Stimulated activated memory B cell treated with anti-CD40 and anti-IgM and Interleukin-4, amounts not matched to agents 10 μg/mL and 1 μg/mL and 100 μg/mL, for 72 hours (primary cell): ENCODE measurements around the gene ASCC3.
A peak's percentile ranks its signal among the peaks of the same experiment; 100 is the strongest.

ENCODE experiments used
- ATAC-seq: fragments of 150-1000 bp; cut with Tn5 transposase; 2 replicates; pipeline ENCODE4 v1.10.0; 2021
- H3K27ac Mint-ChIP-seq: one replicate; pipeline ENCODE4 v1.8.0; 2022; ENCODE audit warnings: mild to moderate bottlenecking, mixed read lengths
- H3K27me3 Mint-ChIP-seq: one replicate; pipeline ENCODE4 v1.8.0; 2022; ENCODE audit warnings: mixed read lengths
- H3K36me3 Mint-ChIP-seq: one replicate; pipeline ENCODE4 v1.8.0; 2022; ENCODE audit warnings: mixed read lengths
- H3K4me1 Mint-ChIP-seq: one replicate; pipeline ENCODE4 v1.8.0; 2022; ENCODE audit warnings: mixed read lengths
- H3K4me3 Mint-ChIP-seq: one replicate; pipeline ENCODE4 v1.8.0; 2022; ENCODE audit warnings: mild to moderate bottlenecking, moderate library complexity, mixed read lengths
- H3K9me3 Mint-ChIP-seq: one replicate; pipeline ENCODE4 v1.8.0; 2022; ENCODE audit warnings: mixed read lengths

Gene ASCC3

GRCh38 chr6:100479179-100480035 lies 401.7 kb downstream of the ASCC3 start:
- Mint-ChIP-seq H3K4me3 (no peak overlapping the region), H3K27ac (no peak overlapping the region), H3K4me1 (peaks cover 9% of the 10 kb centered on the region), H3K27me3 (peaks cover 38% of the 10 kb centered on the region), H3K9me3 (no peaks in the 10 kb centered on the region), H3K36me3 (no peaks in the 10 kb centered on the region)
- ATAC-seq: no peak

- H3K9me3 Mint-ChIP-seq: no peaks in the 10 kb centered on the region
- H3K4me3 Mint-ChIP-seq: no peak overlapping the region
- H3K27me3 Mint-ChIP-seq: peaks cover 51% of the 10 kb centered on the region
- peaks cover 9% of the 10 kb centered on the region for H3K4me1 Mint-ChIP-seq
- H3K27ac Mint-ChIP-seq: no peak overlapping the region
- no peaks in the 10 kb centered on the region for H3K36me3 Mint-ChIP-seq
- ATAC-seq: no peak
Observed at GRCh38 chr6:100475554-100476320, 405.4 kb downstream of the ASCC3 start.

DNA sequence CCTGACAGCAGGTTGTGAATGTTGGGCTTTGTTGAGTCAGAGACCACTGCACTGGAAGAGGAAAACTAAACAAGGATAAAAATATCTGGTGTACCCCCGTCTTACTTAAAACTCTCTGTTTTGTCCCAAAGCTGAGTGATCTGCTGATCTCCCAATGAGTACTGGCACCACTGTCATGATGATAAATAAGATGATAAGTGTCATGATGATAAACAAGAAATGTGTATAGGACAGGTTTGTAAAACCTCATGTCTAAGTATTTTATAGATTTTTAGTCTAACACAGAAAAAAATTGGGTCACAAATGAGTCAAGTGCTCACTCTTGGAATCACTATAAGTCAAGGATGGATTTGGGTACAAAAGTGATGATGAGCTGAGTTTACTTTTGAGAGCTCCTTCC lies 407.9 kb downstream of the ASCC3 start:
- H3K27me3 Mint-ChIP-seq: peaks cover 72% of the 10 kb centered on the region
- no peak for ATAC-seq

DNA sequence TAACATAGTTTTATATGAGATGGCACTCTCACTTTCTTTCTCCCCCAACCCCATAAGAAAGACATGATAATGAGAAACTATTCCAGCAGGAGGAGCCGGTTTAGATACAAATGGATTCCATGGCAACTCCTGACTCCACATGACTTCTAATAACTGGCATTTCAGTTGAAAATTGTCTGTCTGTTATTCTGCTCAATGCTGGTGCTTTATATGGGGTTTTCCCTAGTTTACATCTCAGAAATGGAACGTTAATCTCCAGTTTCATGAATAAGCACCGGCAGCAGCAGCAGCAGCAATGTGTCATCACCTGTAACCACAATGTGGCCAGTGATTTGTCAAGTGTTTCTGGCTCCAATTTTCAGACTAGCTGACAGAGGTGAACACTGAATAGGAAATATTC lies 408.5 kb downstream of the ASCC3 start:
- Mint-ChIP-seq H3K9me3 (no peaks in the 10 kb centered on the region), H3K27ac (no peak overlapping the region), H3K36me3 (no peaks in the 10 kb centered on the region), H3K4me3 (no peak overlapping the region), H3K27me3 (peaks cover 70% of the 10 kb centered on the region), H3K4me1 (peaks cover 9% of the 10 kb centered on the region)
- ATAC-seq: no peak

More for the DNA sequence above, 407.9 kb downstream of the ASCC3 start:
- Mint-ChIP-seq H3K9me3 (no peaks in the 10 kb centered on the region), H3K27ac (no peak overlapping the region), H3K36me3 (no peaks in the 10 kb centered on the region), H3K4me3 (no peak overlapping the region), H3K4me1 (peaks cover 9% of the 10 kb centered on the region)

DNA sequence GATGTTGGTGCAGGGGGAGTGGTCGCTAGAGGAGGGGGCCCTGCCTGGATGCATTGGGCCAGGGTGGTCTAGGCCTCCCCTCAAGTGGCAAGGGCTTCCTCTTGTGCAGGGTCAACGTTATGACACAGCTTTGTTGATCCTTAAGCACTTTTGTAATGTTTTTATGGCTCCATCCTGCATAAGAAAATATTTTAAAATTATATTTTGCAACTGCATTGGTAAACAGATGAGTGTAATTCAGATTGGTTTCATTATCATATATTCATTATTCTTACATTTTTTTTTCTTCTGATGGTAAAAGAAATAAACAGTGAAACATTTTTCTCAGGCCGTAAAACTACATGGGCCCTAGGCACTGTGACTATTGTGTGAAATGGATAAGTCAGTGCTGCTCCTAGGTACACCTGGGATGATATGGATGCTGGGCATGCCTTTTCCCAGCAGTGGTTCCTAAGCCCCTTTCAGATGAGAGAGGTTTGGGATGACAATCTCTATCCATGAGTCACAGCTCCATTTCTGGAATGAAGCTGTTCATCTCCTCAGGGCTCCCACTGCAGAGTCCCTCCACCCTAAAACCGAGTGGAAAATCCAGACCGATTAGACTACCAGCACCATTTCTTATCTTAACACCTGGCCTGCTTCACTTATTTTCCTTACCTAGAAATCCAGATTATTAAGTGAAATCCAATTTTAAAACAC lies 410.6 kb downstream of the ASCC3 start:
- peaks cover 18% of the 10 kb centered on the region for H3K4me1 Mint-ChIP-seq
- no peaks in the 10 kb centered on the region for H3K36me3 Mint-ChIP-seq
- no peak overlapping the region for H3K4me3 Mint-ChIP-seq
- H3K27ac Mint-ChIP-seq: no peak overlapping the region
- peaks cover 49% of the 10 kb centered on the region for H3K27me3 Mint-ChIP-seq
- peaks cover 2% of the 10 kb centered on the region for H3K9me3 Mint-ChIP-seq
- no peak for ATAC-seq

- Mint-ChIP-seq H3K4me1 (peaks cover 20% of the 10 kb centered on the region), H3K4me3 (no peak overlapping the region), H3K27ac (no peak overlapping the region), H3K27me3 (peaks cover 41% of the 10 kb centered on the region), H3K36me3 (no peaks in the 10 kb centered on the region), H3K9me3 (peaks cover 2% of the 10 kb centered on the region)
- ATAC-seq: no peak
Observed at GRCh38 chr6:100469101-100469859, 411.8 kb downstream of the ASCC3 start.

GRCh38 chr6:100468016-100468622 lies 413.0 kb downstream of the ASCC3 start:
- no peak for ATAC-seq
- Mint-ChIP-seq H3K4me3 (no peak overlapping the region), H3K4me1 (peaks cover 20% of the 10 kb centered on the region), H3K27ac (no peak overlapping the region), H3K9me3 (peaks cover 2% of the 10 kb centered on the region), H3K36me3 (no peaks in the 10 kb centered on the region), H3K27me3 (peaks cover 32% of the 10 kb centered on the region)

DNA sequence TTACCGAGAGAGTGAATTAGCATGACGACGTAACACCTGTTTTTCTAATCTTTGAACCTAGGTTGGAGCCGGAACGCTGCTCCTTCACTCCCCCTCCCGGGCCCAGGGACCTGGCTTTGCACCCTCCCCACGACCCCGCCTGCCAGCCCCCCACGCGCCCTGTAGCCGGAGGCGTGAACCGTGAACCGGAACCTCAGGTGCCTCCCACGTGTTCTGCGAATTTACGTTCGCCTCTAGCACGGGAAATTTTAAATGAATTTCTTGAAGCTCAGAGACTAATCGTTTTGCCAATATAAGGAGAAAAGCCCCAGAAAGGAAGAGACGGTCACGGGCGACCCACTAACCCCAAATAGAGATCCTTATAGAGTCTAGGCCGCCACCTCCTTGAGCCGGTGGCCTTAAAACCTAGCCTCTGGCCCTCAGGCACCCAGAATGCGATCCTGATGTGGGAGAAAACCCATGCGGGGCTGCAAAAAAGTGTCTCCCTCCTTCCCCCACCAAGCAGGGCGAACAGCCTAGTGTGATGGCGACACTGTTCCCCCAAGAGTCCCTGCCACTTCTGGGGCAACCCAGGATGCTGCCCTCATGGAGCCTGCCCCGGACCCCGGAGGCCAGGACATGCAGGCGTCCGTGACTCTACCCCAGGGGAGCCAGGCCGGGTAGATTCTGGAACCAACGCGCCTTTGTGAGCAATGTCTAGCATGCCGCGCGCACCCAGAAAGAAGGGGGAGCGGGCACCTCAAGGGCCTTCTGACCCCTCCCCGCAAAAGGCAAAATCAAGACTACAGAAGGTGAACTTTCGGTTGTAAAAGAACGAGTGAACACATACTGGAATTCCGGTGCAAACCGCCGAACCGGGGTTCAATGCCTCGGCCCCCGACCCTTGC lies 413.8 kb downstream of the ASCC3 start:
- Mint-ChIP-seq H3K27me3 (peaks cover 32% of the 10 kb centered on the region), H3K4me1 (peaks cover 20% of the 10 kb centered on the region), H3K4me3 (peak overlapping the region; percentile 29), H3K9me3 (peaks cover 2% of the 10 kb centered on the region), H3K27ac (no peak overlapping the region), H3K36me3 (no peaks in the 10 kb centered on the region)
- ATAC-seq: no peak

GRCh38 chr6:100466410-100467128 lies 414.6 kb downstream of the ASCC3 start:
- peaks cover 29% of the 10 kb centered on the region for H3K27me3 Mint-ChIP-seq
- H3K36me3 Mint-ChIP-seq: no peaks in the 10 kb centered on the region
- no peak for ATAC-seq
- peaks cover 2% of the 10 kb centered on the region for H3K9me3 Mint-ChIP-seq
- H3K27ac Mint-ChIP-seq: no peak overlapping the region
- H3K4me3 Mint-ChIP-seq: no peak overlapping the region
- H3K4me1 Mint-ChIP-seq: peaks cover 27% of the 10 kb centered on the region

GRCh38 chr6:100465701-100466409 lies 415.3 kb downstream of the ASCC3 start:
- ATAC-seq: no peak
- Mint-ChIP-seq H3K9me3 (peaks cover 2% of the 10 kb centered on the region), H3K36me3 (no peaks in the 10 kb centered on the region), H3K4me3 (no peak overlapping the region), H3K4me1 (peaks cover 31% of the 10 kb centered on the region), H3K27ac (no peak overlapping the region), H3K27me3 (peaks cover 22% of the 10 kb centered on the region)

DNA sequence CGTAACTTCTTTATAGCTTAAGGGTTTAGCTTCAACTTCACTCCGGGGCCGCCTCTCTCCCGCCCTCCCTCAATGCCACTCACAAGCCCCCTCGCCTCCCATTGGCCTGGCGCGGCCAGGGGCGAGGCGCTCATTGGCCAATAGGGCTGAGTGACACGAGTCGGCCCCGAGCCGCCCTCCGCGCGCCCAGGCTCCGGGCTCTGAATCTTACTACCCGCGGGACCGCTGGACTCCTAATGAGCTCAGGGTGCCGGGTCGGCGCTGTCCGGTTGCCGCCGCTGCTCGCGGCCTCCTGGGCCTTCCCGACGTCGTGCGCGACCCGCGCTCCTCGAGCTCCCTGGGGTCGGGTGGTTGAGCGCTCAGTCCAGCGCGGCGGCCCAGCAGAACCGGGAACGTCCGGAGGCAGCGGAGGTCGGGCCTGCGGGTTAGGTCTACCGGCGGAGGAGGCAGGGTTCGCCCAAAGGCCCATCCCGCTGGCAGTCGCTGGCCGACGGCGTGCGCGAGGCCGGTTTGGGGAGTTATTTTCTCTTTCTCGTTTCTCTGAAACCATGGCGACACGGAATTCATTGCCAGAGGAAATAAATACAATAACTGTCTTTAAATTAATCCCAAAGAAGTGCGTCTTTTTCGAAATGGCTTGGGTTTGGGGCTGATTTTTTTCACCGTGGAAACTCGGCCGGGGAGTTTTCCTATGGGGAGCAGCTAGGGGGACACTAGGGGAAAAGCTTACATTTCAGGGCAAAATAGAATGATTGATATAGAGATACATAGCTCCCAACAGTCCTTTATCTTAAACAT lies 416.0 kb downstream of the ASCC3 start, which contains the start of gene SIM1:
SIM1 (minus strand) TSS at position 19 of the 798 bp plus-strand sequence. CDS start 1,453 bp downstream, outside the sequence.
- Mint-ChIP-seq H3K27ac (no peak within 1 kb of the TSS), H3K27me3 (peaks cover 16% of the 10 kb centered on the region), H3K4me1 (peaks cover 31% of the 10 kb centered on the region), H3K4me3 (no peak within 1 kb of the TSS), H3K36me3 (no peaks in the 10 kb centered on the region), H3K9me3 (peaks cover 2% of the 10 kb centered on the region)
- ATAC-seq: no peak
